Bronchial epithelial cell (primary cell): ENCODE data around the gene ACSL3. TPM values are rescaled to one million over a fixed set of nuclear protein-coding genes. Genes with fewer than 3 reads are reported as not detected.

Source experiments
- DNase-seq: peaks from one replicate; pipeline ENCODE4 v3.0.0-alpha.2; 2010; ENCODE audit warnings: low read depth
- FAIRE-seq: peaks from 2 replicates; lab custom pipeline; 2011; peaks lifted over from hg19 to GRCh38; lab: Jason Lieb, UNC
- H3K27me3 ChIP-seq: 2 replicates; pipeline ENCODE4 v1.5.1; 2011; ENCODE audit warnings: low read length; ENCODE audit not compliant: control insufficient read depth, insufficient read depth
- H3K36me3 ChIP-seq: 2 replicates; pipeline ENCODE4 v1.5.1; 2011; ENCODE audit warnings: low read length; ENCODE audit not compliant: control insufficient read depth, insufficient read depth
- H3K4me3 ChIP-seq: 2 replicates; pipeline ENCODE4 v1.5.1; 2011; ENCODE audit warnings: mild to moderate bottlenecking, low read depth, low read length, control low read depth
- CTCF ChIP-seq: IDR thresholded peaks from 2 replicates; pipeline ENCODE4 v1.5.1; 2011; ENCODE audit warnings: mild to moderate bottlenecking, moderate library complexity, low read length, control low read depth, inconsistent platforms; ENCODE audit not compliant: insufficient read depth, severe bottlenecking
- total RNA-seq: library from RNA; depleted of rRNA; stranded (reverse); fragments of >200 nt; gene quantifications from 2 replicates; pipeline ENCODE4 v1.2.1, GENCODE V29; 2014

ACSL3 gene
- total RNA-seq, 1 donor from 2014 or later = 269 TPM

- no peaks in the 10 kb centered on the region for H3K27me3 ChIP-seq
- DNase-seq (peak; percentile 25), FAIRE-seq (no peak)
- TF ChIP-seq CTCF = no peak
- no peaks in the 10 kb centered on the region for H3K36me3 ChIP-seq
- no peak overlapping the region for H3K4me3 ChIP-seq
Measured at GRCh38 chr2:222943820-222944219, 83.0 kb downstream of the ACSL3 start.

GRCh38 chr2:222944552-222944951, 83.7 kb downstream of the ACSL3 start:
- no peaks in the 10 kb centered on the region for H3K36me3 ChIP-seq
- H3K27me3 ChIP-seq = no peaks in the 10 kb centered on the region
- DNase-seq (no peak), FAIRE-seq (no peak)
- TF ChIP-seq CTCF = no peak
- no peak overlapping the region for H3K4me3 ChIP-seq

GRCh38 chr2:222944971-222945740, 84.3 kb downstream of the ACSL3 start:
- no peak for DNase-seq
- Histone ChIP-seq H3K4me3 (no peak overlapping the region), H3K36me3 (no peaks in the 10 kb centered on the region), H3K27me3 (no peaks in the 10 kb centered on the region)
- TF ChIP-seq CTCF = no peak
- FAIRE-seq = no peak

GRCh38 chr2:222945887-222946286, 85.1 kb downstream of the ACSL3 start:
- DNase-seq (no peak), FAIRE-seq (no peak)
- no peak for TF ChIP-seq CTCF

GRCh38 chr2:222946700-222947287, 86.0 kb downstream of the ACSL3 start:
- Histone ChIP-seq H3K4me3 (no peak overlapping the region), H3K27me3 (no peaks in the 10 kb centered on the region), H3K36me3 (no peaks in the 10 kb centered on the region)
- TF ChIP-seq CTCF = no peak
- FAIRE-seq (no peak), DNase-seq (no peak)

More at GRCh38 chr2:222945887-222946286, 85.1 kb downstream of the ACSL3 start:
- Histone ChIP-seq H3K4me3 (no peak overlapping the region), H3K36me3 (no peaks in the 10 kb centered on the region), H3K27me3 (no peaks in the 10 kb centered on the region)
